Caki2 (cell line): Measurements from ENCODE around the gene CYP4V2. TPM values are rescaled to one million over a fixed set of nuclear protein-coding genes. Genes with fewer than 3 reads are reported as not detected.

Experiments
- DNase-seq: peaks from one replicate; pipeline ENCODE4 v3.0.0-alpha.2; 2015; ENCODE audit warnings: low read depth
- in situ Hi-C: cut with HindIII; loops from 2 replicates; pipeline ENCODE4 v1.10.0; 2016; ENCODE audit warnings: low sequenced_read_pairs, low pct_unique_long_range_greater_than_20kb, mixed read lengths
- total RNA-seq: library from RNA; depleted of rRNA; stranded (reverse); fragments of >200 nt; shearing (Covaris generic); gene quantifications from 2 replicates; pipeline ENCODE4 v1.2.3, GENCODE V29; 2014; ENCODE audit warnings: low replicate concordance

CYP4V2 gene
- total RNA-seq, 1 experiment from 2014 or later = 25.6 TPM

DNA sequence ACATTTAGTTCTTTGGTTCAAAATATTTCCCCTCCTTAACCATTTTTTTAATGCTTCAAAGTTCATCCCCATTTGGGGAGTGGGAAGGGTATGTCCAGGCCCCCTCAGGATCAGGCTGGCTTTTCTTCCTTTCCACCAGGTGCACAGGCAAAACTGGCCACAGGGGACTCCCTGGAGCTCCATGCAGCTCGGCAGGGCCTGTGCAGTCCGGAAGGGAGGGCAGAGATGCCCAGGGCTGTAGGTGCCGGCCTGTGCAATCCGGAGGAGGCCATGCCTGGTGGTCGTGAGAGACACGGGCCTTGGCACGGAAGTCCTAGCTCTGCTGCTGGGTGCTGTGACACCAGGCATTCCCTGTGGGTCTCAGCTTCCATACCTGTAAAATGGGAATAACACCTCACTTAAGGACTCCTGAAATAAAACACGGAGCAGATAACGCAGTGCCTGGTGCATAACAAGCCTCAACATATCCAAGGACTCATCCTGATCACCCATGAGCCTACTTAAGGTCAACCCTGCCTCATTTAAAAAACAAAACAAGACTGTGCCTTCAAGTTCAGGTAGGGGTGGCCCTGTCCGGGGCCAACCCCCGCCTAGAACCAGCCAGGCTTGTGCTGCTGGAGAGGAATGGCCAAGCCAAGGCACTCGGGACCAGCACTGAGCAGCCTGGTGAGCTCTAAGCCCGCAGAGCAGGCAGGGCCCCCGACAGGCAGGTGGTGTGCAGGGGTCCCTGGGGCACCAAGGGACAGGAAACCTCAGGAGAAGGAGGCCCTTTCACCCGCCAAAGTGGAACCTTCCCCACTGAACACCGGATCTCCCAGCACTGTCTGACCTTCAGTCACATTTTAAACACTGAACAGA lies 21.2 kb upstream of the CYP4V2 start:
- no peak for DNase-seq
- in situ Hi-C loops = no loop called here

- no peak for DNase-seq
Observed at GRCh38 chr4:186170966-186171365, 20.4 kb upstream of the CYP4V2 start.

GRCh38 chr4:186172546-186172945 lies 18.8 kb upstream of the CYP4V2 start:
- in situ Hi-C loops = no loop called here
- DNase-seq = no peak

More at GRCh38 chr4:186170966-186171365, 20.4 kb upstream of the CYP4V2 start:
- in situ Hi-C loops = no loop called here

- in situ Hi-C loops = no loop called here
- DNase-seq = no peak
Observed at GRCh38 chr4:186188107-186188506, 3.3 kb upstream of the CYP4V2 start.

DNA sequence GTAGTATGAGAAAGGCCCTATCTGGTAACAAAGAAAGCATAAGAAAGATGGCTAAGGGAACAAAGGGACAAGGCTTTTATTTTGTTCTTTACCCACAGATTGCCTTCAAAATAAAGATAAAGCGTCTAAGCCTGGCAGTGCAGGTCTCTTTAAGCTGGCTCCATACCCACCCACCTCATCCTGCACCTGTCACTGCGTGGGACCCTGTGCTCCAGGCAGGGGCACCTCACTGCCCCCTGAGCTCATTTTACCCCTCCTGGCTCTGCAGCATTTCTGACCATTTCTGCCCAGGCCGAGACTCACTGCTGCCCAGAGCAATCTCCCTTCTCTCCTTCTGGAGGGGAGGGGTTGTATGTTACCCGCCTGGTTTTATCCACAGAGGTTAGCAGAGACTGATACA lies 1.7 kb upstream of the CYP4V2 start:
- in situ Hi-C loops = no loop called here
- no peak for DNase-seq

GRCh38 chr4:186190581-186191199 lies 677 bp upstream of the CYP4V2 start:
- in situ Hi-C loops = no loop called here
- DNase-seq = no peak

DNA sequence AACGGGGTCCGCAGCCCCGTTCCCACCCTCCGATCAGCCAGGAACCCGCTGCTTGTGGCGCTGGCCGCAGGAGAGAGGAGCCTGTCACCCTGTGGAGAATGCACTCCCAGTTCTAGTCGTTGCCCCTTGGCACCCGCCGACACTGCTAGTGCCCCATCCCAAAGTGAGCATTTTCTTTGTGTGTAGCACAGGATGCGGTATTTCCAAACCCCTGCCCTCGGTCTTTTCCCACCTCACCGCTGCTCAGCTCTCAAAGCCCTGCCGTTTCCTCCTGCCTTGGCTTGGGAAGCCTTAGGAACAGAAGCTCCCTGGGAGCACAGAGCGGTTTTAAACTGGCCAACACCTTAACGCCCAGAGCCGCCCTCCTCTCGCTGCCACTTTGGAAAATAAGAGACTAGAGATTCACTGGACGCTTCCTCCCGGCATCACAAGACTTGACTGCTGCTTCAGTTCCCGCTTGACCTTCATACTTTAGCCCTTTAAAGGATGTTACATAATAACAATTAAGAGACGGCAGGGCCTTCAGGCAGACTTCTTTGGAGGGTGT lies 772 bp downstream of the CYP4V2 start:
- DNase-seq = peak; percentile 52
- in situ Hi-C loops = no loop called here

DNA sequence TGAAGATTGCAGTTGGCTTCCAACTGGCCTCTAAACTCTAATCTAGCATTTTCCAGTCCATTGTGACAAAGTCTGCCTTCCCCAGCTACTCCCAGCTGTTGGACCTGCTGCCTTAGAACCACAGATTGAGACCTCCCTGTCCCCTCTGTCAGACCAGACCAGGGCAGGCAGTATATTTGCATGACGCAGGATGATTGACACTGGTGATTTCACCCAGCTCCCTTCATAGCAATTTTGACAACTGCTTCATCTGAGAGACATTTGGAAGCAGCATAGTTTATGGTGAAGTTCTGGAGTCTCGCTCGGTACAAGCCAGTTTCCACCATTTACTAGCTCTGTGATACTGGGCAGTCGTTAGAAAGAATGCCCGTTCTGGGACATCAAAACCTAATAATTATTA lies 2.5 kb downstream of the CYP4V2 start:
- no peak for DNase-seq
- in situ Hi-C loops = no loop called here

DNA sequence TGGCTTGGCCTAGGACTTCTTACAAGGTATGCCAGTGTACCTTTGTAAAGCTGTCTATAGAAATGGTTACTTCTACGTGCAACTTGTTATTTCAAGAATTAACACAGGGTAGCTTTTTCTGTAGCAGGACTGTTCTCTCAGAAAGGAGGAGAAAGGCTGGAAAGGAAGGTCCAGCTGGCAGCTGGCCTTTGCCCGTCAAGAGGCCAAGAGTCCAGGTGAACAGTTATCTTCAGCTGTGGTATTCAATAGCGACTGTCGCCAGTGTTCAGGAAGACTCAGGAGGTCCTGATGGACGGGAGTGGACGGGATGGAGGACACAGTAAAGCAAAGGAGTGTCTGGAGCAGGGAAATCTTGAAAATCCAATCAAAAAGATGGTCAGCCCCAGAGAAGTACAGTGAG lies 4.7 kb downstream of the CYP4V2 start:
- in situ Hi-C loops = no loop called here
- no peak for DNase-seq

GRCh38 chr4:186200516-186200915 lies 9.1 kb downstream of the CYP4V2 start:
- in situ Hi-C loops = no loop called here
- no peak for DNase-seq

DNA sequence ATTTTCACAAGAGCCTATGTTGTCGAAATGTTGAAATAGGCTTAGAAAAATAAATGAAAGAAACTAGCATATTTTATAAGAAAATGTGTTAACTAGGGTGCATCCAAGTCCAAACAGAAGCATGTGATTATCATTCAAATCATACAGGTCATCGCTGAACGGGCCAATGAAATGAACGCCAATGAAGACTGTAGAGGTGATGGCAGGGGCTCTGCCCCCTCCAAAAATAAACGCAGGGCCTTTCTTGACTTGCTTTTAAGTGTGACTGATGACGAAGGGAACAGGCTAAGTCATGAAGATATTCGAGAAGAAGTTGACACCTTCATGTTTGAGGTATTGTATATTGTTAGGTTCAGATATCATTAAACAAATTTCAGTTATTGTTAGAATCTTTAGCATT lies 9.6 kb downstream of the CYP4V2 start:
- DNase-seq = no peak
- in situ Hi-C loops = no loop called here

DNA sequence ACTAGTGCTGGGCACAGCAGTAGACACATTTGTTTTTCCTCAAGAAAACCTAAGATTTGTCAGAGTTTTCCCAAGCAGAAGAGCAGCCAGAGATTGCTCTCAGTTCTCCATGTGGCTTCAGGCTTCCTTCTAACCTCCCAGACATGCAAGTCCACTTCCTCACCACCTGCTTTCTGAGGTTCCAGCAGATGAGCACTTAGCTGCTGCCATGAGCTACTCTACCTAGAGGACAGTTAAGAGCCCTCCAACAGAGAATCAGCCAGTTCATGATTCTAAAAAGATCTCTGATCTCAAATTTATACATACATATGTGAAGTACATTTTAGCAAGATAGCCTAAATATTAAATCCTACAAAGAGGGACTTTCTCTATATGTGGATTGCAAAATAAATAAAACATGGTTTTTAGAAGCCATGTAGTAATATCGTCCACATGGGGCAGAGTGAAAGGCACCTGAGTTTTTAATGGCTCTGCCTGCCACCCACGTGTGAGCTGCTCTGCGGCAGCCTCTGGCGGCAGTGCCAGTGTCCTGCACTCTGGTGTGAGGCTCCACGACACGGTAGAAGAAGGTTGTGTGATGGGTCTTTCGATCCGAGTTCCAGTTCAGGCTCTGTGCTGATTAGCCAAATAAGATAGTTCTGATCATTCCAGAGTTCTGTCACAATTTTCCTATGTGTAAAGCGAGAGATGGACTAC lies 10.3 kb downstream of the CYP4V2 start:
- in situ Hi-C loops = no loop called here

GRCh38 chr4:186202490-186203140 lies 11.2 kb downstream of the CYP4V2 start:
- in situ Hi-C loops = no loop called here
- no peak for DNase-seq

More for the DNA sequence above, 10.3 kb downstream of the CYP4V2 start:
- peak; percentile 25 for DNase-seq

DNA sequence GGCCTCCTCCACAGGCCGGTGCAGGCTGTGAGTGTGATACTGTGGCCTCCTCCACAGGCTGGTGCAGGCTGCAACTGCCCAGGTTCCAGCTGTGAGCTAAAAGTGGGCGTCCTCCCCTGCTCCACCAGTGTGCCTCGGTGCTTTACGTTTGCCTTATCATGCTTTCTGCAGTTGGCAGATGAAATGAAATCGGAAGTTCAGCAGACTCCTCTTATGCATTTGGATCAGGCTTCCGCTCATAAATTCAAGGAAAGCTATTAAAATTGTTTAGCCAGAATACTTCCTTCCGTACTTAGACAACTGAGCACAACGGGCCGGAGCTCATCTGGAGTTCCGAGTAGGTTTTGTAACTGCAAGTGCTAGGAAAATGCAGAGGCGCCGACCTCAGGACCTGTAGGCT lies 12.0 kb downstream of the CYP4V2 start:
- in situ Hi-C loops = no loop called here
- DNase-seq = no peak

DNA sequence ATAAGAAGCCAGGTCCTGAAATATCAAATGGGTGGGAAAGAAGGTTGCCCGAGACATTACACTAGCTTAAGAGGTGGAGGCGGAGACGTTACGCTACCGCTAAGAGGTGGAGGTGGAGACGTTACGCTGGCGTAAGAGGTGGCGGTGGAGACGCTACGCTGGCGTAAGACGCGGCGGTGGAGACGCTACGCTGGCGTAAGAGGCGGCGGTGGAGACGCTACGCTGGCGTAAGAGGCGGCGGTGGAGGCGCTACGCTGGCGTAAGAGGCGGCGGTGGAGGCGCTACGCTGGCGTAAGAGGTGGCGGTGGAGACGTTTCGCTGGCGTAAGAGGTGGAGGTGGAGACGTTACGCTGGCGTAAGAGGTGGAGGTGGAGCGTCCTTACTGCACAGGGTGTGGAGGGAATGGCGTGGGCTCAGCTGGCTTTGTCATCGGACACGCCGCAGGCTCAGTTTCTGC lies 12.8 kb downstream of the CYP4V2 start:
- DNase-seq = no peak

DNA sequence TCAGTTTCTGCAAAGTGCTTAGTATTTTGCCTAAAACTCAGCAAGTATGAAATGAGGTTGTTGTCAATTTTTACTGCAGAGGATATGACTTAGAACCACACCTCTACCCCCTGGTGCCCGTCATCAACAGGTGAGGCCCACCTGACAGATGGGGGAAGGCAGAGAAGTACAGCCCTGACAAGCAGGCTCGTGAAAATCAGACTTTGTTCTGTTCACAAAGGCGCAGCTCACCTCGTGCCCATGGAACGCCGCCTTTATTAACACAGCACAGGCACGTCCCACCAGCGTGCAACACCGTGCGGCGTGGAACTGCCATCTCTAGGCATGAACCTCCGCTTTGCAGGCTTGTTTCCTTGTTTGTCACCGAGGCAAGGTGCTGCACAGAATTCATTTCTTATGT lies 13.3 kb downstream of the CYP4V2 start:
- in situ Hi-C loops = no loop called here
- DNase-seq = no peak

More for the DNA sequence above, 12.8 kb downstream of the CYP4V2 start:
- in situ Hi-C loops = no loop called here

GRCh38 chr4:186205156-186205555 lies 13.8 kb downstream of the CYP4V2 start:
- in situ Hi-C loops = no loop called here

DNA sequence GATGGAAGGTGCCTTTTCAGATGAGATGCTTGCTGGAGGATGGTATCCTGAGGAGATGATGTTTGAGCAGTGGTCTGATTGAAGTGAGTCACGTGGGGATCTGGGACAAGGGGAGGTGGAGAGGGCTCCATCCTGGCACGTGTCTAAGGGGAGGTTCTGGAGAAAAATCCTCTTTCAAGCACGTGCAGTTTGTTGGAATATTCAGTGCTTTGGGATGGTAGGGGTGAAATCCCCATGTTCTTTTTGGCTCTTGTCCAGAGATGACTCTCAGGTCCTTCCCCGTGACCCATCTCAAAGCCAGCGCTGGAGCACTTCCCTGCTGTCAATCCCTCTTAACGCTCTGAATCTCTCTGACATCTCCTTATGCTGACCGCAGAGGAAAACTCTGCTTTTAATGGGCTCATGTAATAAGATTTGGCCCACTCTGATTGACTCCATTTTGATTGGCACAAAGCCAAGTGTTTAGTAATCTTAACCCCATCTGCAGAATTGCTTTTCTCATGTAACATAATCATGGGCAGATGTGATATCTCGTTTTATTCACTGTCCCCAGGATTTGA lies 25.2 kb downstream of the CYP4V2 start:
- in situ Hi-C loops = no loop called here
- DNase-seq = no peak

More at GRCh38 chr4:186205156-186205555, 13.8 kb downstream of the CYP4V2 start:
- no peak for DNase-seq
